SK-N-SH treated with all-trans-retinoic acid at 6 μM for 48 hours (cell line): ENCODE results near the gene BCR.

Experiments used
- ATAC-seq: fragments of 200-7000 bp; cut with Tn5 transposase; 3 replicates; pipeline ENCODE4 v1.9.1; 2020; ENCODE audit warnings: mild to moderate bottlenecking, moderate library complexity
- BACH2 ChIP-seq: fragments of 250-450 bp; sonication (Bioruptor Pico); IDR thresholded peaks from 2 replicates; pipeline ENCODE4 v1.9.0; 2021; ENCODE audit warnings: mild to moderate bottlenecking, borderline replicate concordance
- CREB5 ChIP-seq: fragments of 250-450 bp; sonication (Bioruptor Pico); IDR thresholded peaks from 2 replicates; pipeline ENCODE4 v1.5.1; 2020; ENCODE audit warnings: low read depth, mild to moderate bottlenecking, moderate library complexity
- CSDC2 ChIP-seq: fragments of 250-450 bp; sonication (Bioruptor Pico); IDR thresholded peaks from 2 replicates; pipeline ENCODE4 v1.5.0; 2020; ENCODE audit warnings: mild to moderate bottlenecking, moderate library complexity
- CSRNP3 ChIP-seq: fragments of 250-450 bp; sonication (Bioruptor Pico); IDR thresholded peaks from 2 replicates; pipeline ENCODE4 v1.5.1; 2021; ENCODE audit warnings: mild to moderate bottlenecking, moderate library complexity
- ESRRG ChIP-seq: fragments of 250-450 bp; sonication (Bioruptor Pico); IDR thresholded peaks from 2 replicates; pipeline ENCODE4 v1.6.1; 2021; ENCODE audit warnings: mild to moderate bottlenecking
- GLIS3 ChIP-seq: fragments of 250-450 bp; sonication (Bioruptor Pico); IDR thresholded peaks from 2 replicates; pipeline ENCODE4 v1.5.0; 2020; ENCODE audit warnings: mild to moderate bottlenecking, moderate library complexity
- ISL1 ChIP-seq: fragments of 250-450 bp; sonication (Bioruptor Pico); IDR thresholded peaks from 2 replicates; pipeline ENCODE4 v2.1.2; 2022; ENCODE audit warnings: mild to moderate bottlenecking, moderate library complexity
- OSR1 ChIP-seq: fragments of 250-450 bp; sonication (Bioruptor Pico); IDR thresholded peaks from 2 replicates; pipeline ENCODE4 v1.8.0; 2022; ENCODE audit warnings: moderate library complexity, mild to moderate bottlenecking, inconsistent platforms
- PATZ1 ChIP-seq: fragments of 250-450 bp; sonication (Bioruptor Pico); IDR thresholded peaks from 2 replicates; pipeline ENCODE4 v1.8.0; 2020; ENCODE audit warnings: mild to moderate bottlenecking, moderate library complexity, borderline replicate concordance
- POU6F1 ChIP-seq: fragments of 250-450 bp; sonication (Bioruptor Pico); IDR thresholded peaks from 2 replicates; pipeline ENCODE4 v1.8.0; 2021; ENCODE audit warnings: low read depth, mild to moderate bottlenecking, moderate library complexity, borderline replicate concordance
- PPARA ChIP-seq: fragments of 250-450 bp; sonication (Bioruptor Pico); IDR thresholded peaks from 2 replicates; pipeline ENCODE4 v1.5.0; 2020; ENCODE audit warnings: mild to moderate bottlenecking, borderline replicate concordance
- RARB ChIP-seq: fragments of 250-450 bp; sonication (Bioruptor Pico); IDR thresholded peaks from 2 replicates; pipeline ENCODE4 v1.8.0; 2021; ENCODE audit warnings: mild to moderate bottlenecking, moderate library complexity
- SNAI2 ChIP-seq: fragments of 250-450 bp; sonication (Bioruptor Pico); IDR thresholded peaks from 2 replicates; pipeline ENCODE4 v1.5.0; 2020; ENCODE audit warnings: mild to moderate bottlenecking, moderate library complexity
- TCF4 ChIP-seq: fragments of 250-450 bp; sonication (Bioruptor Pico); IDR thresholded peaks from 2 replicates; pipeline ENCODE4 v1.8.0; 2021; ENCODE audit warnings: mild to moderate bottlenecking, moderate library complexity, borderline replicate concordance
- TOX ChIP-seq: fragments of 250-450 bp; sonication (Bioruptor Pico); IDR thresholded peaks from 2 replicates; pipeline ENCODE4 v1.8.0; 2021; ENCODE audit warnings: mild to moderate bottlenecking, moderate library complexity, borderline replicate concordance
- TSHZ2 ChIP-seq: fragments of 250-450 bp; sonication (Bioruptor Pico); IDR thresholded peaks from 2 replicates; pipeline ENCODE4 v1.5.0; 2020; ENCODE audit warnings: mild to moderate bottlenecking, moderate library complexity
- ZC3H10 ChIP-seq: fragments of 250-450 bp; sonication (Bioruptor Pico); IDR thresholded peaks from 2 replicates; pipeline ENCODE4 v1.5.1; 2021; ENCODE audit warnings: mild to moderate bottlenecking, moderate library complexity
- ZFP3 ChIP-seq: fragments of 250-450 bp; sonication (Bioruptor Pico); IDR thresholded peaks from 2 replicates; pipeline ENCODE4 v1.5.0; 2020; ENCODE audit warnings: mild to moderate bottlenecking, moderate library complexity
- ZFP30 ChIP-seq: fragments of 450-650 bp; formaldehyde crosslinking; IDR thresholded peaks from 2 replicates; pipeline ENCODE4 v1.5.0; 2022; ENCODE audit warnings: mild to moderate bottlenecking, moderate library complexity
- ZNF565 ChIP-seq: fragments of 450-650 bp; formaldehyde crosslinking; conservative IDR thresholded peaks from 2 replicates; pipeline ENCODE4 v1.5.0; 2020; ENCODE audit warnings: low read depth, mild to moderate bottlenecking, moderate library complexity
- ZNF8 ChIP-seq: fragments of 450-650 bp; formaldehyde crosslinking; IDR thresholded peaks from 2 replicates; pipeline ENCODE4 v1.5.0; 2020; ENCODE audit warnings: mild to moderate bottlenecking, moderate library complexity

BCR gene

GRCh38 chr22:23193196-23193827 lies 13.0 kb downstream of the BCR start:
- TF ChIP-seq POU6F1 (CRISPR knock-in tag) (no peak), TSHZ2 (no peak), CSDC2 (CRISPR knock-in tag) (no peak), ZC3H10 (CRISPR knock-in tag) (no peak), BACH2 (CRISPR knock-in tag) (no peak), ISL1 (CRISPR knock-in tag) (no peak), RARB (CRISPR knock-in tag) (no peak), OSR1 (CRISPR knock-in tag) (no peak), ZNF565 (CRISPR knock-in tag) (no peak), PPARA (CRISPR knock-in tag) (no peak), PATZ1 (CRISPR knock-in tag) (no peak), TOX (CRISPR knock-in tag) (no peak), ZFP30 (CRISPR knock-in tag) (no peak), CREB5 (no peak), CSRNP3 (CRISPR knock-in tag) (no peak)
- ATAC-seq = no peak

- no peak; the same call in 2 of the 3 replicates for ATAC-seq
- TF ChIP-seq OSR1 (CRISPR knock-in tag) (no peak), SNAI2 (no peak), TCF4 (no peak), GLIS3 (no peak), POU6F1 (CRISPR knock-in tag) (no peak), ZNF8 (no peak), CREB5 (no peak), CSRNP3 (CRISPR knock-in tag) (no peak), ZFP3 (CRISPR knock-in tag) (no peak), TOX (CRISPR knock-in tag) (no peak), ZNF565 (CRISPR knock-in tag) (no peak), ZC3H10 (CRISPR knock-in tag) (no peak), RARB (CRISPR knock-in tag) (no peak), ESRRG (CRISPR knock-in tag) (no peak)
These were observed 13.6 kb downstream of the BCR start for GRCh38 chr22:23193882-23194281.
